Parathyroid adenoma (tissue), 2 donors: Measurements from ENCODE around the gene KRTAP2-4.
"Not testable (repeated sequence)": the region's sequence is repeated elsewhere in the genome, so short reads cannot be mapped to it uniquely, and the experiment has no call there.

Experiments
- H2AFZ ChIP-seq: fragments of 300-600 bp; sonication (generic); one replicate; pipeline ENCODE4 v1.7.0; 2017; ENCODE audit warnings: antibody characterized with exemption, mild to moderate bottlenecking
- H3K27ac ChIP-seq: fragments of 300-600 bp; sonication (generic); one replicate; pipeline ENCODE4 v1.7.0; 2017
- H3K27me3 ChIP-seq: fragments of 300-600 bp; sonication (generic); one replicate; pipeline ENCODE4 v1.7.0; 2017; ENCODE audit warnings: low read length; ENCODE audit not compliant: control insufficient read depth, insufficient read depth
- H3K36me3 ChIP-seq: fragments of 300-600 bp; sonication (generic); one replicate; pipeline ENCODE4 v1.7.0; 2017; ENCODE audit warnings: low read length; ENCODE audit not compliant: control insufficient read depth, insufficient read depth
- H3K4me1 ChIP-seq: fragments of 300-600 bp; sonication (generic); one replicate; pipeline ENCODE4 v1.7.0; 2017; ENCODE audit warnings: control low read depth
- H3K4me2 ChIP-seq: fragments of 300-600 bp; sonication (generic); one replicate; pipeline ENCODE4 v1.7.0; 2017; ENCODE audit warnings: low read length
- H3K4me3 ChIP-seq: fragments of 300-600 bp; sonication (generic); one replicate; pipeline ENCODE4 v1.7.0; 2017; ENCODE audit warnings: low read depth, low read length
- H3K79me2 ChIP-seq: fragments of 300-600 bp; sonication (generic); one replicate; pipeline ENCODE4 v1.7.0; 2017; ENCODE audit warnings: control low read depth
- H3K9ac ChIP-seq: fragments of 300-600 bp; sonication (generic); one replicate; pipeline ENCODE4 v1.7.0; 2017; ENCODE audit warnings: mild to moderate bottlenecking
- H3K9me3 ChIP-seq: fragments of 300-600 bp; sonication (generic); one replicate; pipeline ENCODE4 v1.7.0; 2017; ENCODE audit warnings: low read length; ENCODE audit not compliant: control insufficient read depth
- CTCF ChIP-seq: fragments of 300-600 bp; sonication (generic); IDR thresholded peaks from one replicate; pipeline ENCODE4 v1.7.0; 2017; ENCODE audit warnings: antibody characterized with exemption, mild to moderate bottlenecking
- donor health status: primary hyperparathyroidism.

Gene KRTAP2-4

GRCh38 chr17:41103896-41104295, 38.2 kb upstream of the KRTAP2-4 start:
- Histone ChIP-seq H3K27me3 (no peaks in the 10 kb centered on the region), H3K4me2 (no peak overlapping the region), H2AFZ (no peak overlapping the region), H3K27ac (no peak overlapping the region), H3K4me1 (no peaks in the 10 kb centered on the region), H3K9me3 (no peaks in the 10 kb centered on the region), H3K9ac (no peak overlapping the region), H3K4me3 (no peak overlapping the region), H3K79me2 (no peaks in the 10 kb centered on the region), H3K36me3 (no peaks in the 10 kb centered on the region)
- no peak for TF ChIP-seq CTCF

- no peaks in the 10 kb centered on the region for H3K9me3 ChIP-seq
- no peak within 1 kb of the TSS for H3K9ac ChIP-seq
- H3K36me3 ChIP-seq: no peaks in the 10 kb centered on the region
- no peak for TF ChIP-seq CTCF
- no peak within 1 kb of the TSS for H3K4me2 ChIP-seq
- H3K27ac ChIP-seq: no peak within 1 kb of the TSS
- H3K4me1 ChIP-seq: no peaks in the 10 kb centered on the region
- no peak within 1 kb of the TSS for H3K4me3 ChIP-seq
- H3K27me3 ChIP-seq: no peaks in the 10 kb centered on the region
- H2AFZ ChIP-seq: no peak within 1 kb of the TSS
- no peaks in the 10 kb centered on the region for H3K79me2 ChIP-seq
Observed at GRCh38 chr17:41101586-41102259, 36.0 kb upstream of the KRTAP2-4 start, which contains the start of gene KRTAP4-16. TSS of gene KRTAP4-16 (minus strand) at chr17:41102209. CDS start at chr17:41102209, 0 bp downstream.

- not testable (repeated sequence) for H3K79me2 ChIP-seq, H3K4me3 ChIP-seq, H2AFZ ChIP-seq, H3K27ac ChIP-seq, H3K27me3 ChIP-seq, H3K4me2 ChIP-seq, H3K4me1 ChIP-seq, H3K9me3 ChIP-seq, H3K9ac ChIP-seq, H3K36me3 ChIP-seq
Observed at GRCh38 chr17:41099682-41100480, 34.2 kb upstream of the KRTAP2-4 start.

GRCh38 chr17:41098481-41098880, 32.8 kb upstream of the KRTAP2-4 start:
- H3K27ac ChIP-seq: no peak overlapping the region
- H3K9me3 ChIP-seq: no peaks in the 10 kb centered on the region
- no peak for TF ChIP-seq CTCF
- H2AFZ ChIP-seq: no peak overlapping the region
- no peaks in the 10 kb centered on the region for H3K4me1 ChIP-seq
- H3K36me3 ChIP-seq: no peaks in the 10 kb centered on the region
- no peak overlapping the region for H3K4me3 ChIP-seq
- H3K9ac ChIP-seq: no peak overlapping the region
- no peak overlapping the region for H3K4me2 ChIP-seq
- no peaks in the 10 kb centered on the region for H3K79me2 ChIP-seq
- no peaks in the 10 kb centered on the region for H3K27me3 ChIP-seq

GRCh38 chr17:41098042-41098441, 32.4 kb upstream of the KRTAP2-4 start, which contains the start of gene KRTAP4-8:
TSS of gene KRTAP4-8 (minus strand) at chr17:41098142. CDS start at chr17:41098084, 58 bp downstream.
- H3K9me3 ChIP-seq: no peaks in the 10 kb centered on the region
- no peaks in the 10 kb centered on the region for H3K4me1 ChIP-seq
- no peak within 1 kb of the TSS for H3K4me2 ChIP-seq
- H3K36me3 ChIP-seq: no peaks in the 10 kb centered on the region
- H3K4me3 ChIP-seq: no peak within 1 kb of the TSS
- H3K27ac ChIP-seq: no peak within 1 kb of the TSS
- H3K9ac ChIP-seq: no peak within 1 kb of the TSS
- TF ChIP-seq CTCF: no peak
- no peaks in the 10 kb centered on the region for H3K79me2 ChIP-seq
- H3K27me3 ChIP-seq: no peaks in the 10 kb centered on the region
- no peak within 1 kb of the TSS for H2AFZ ChIP-seq
